ENCODE data around the gene LPIN1. TPM values are rescaled to one million over a fixed set of nuclear protein-coding genes. Genes with fewer than 3 reads are reported as not detected.

Gene LPIN1
- total RNA-seq, 1 donor from 2014 or later = 23.4 TPM

- H3K4me3 Mint-ChIP-seq (ENCODE audit: unreplicated experiment) = no peak overlapping the region
- Histone ChIP-seq H3K36me3 (ENCODE audit: insufficient read depth, low read length) (no peaks in the 10 kb centered on the region), H3K9me3 (ENCODE audit: insufficient read depth, low read depth, low read length) (no peaks in the 10 kb centered on the region), H3K4me3 (ENCODE audit: insufficient read depth, low read depth, low read length) (no peak overlapping the region), H2AFZ (ENCODE audit: low read depth, low read length) (no peak overlapping the region), H3K79me2 (ENCODE audit: insufficient read depth, low read length) (no peaks in the 10 kb centered on the region), H3K4me1 (ENCODE audit: insufficient read depth, low read length) (peaks cover 20% of the 10 kb centered on the region), H4K20me1 (ENCODE audit: insufficient read depth, low read length) (no peaks in the 10 kb centered on the region), H3K27ac (ENCODE audit: low read depth, low read length) (no peak overlapping the region), H3K9ac (ENCODE audit: low read length) (no peak overlapping the region), H3K4me2 (ENCODE audit: low read length) (no peak overlapping the region), H3K27me3 (ENCODE audit: insufficient read depth, low read length) (no peaks in the 10 kb centered on the region)
- no peaks in the 10 kb centered on the region for H3K36me3 Mint-ChIP-seq (ENCODE audit: low read depth, unreplicated experiment)
- no peak for DNase-seq (ENCODE audit: low read depth)
- peaks cover 12% of the 10 kb centered on the region for H3K27me3 Mint-ChIP-seq (ENCODE audit: low read depth, unreplicated experiment)
- H3K27ac Mint-ChIP-seq (ENCODE audit: unreplicated experiment) = no peak overlapping the region
- FAIRE-seq = no peak
- peaks cover 29% of the 10 kb centered on the region for H3K4me1 Mint-ChIP-seq (ENCODE audit: low read depth, unreplicated experiment)
- no peak for TF ChIP-seq EZH2 (IDR thresholded peaks at IDR 0.05; ENCODE audit: insufficient read depth, low read length)
- TF ChIP-seq, protein P1, sequence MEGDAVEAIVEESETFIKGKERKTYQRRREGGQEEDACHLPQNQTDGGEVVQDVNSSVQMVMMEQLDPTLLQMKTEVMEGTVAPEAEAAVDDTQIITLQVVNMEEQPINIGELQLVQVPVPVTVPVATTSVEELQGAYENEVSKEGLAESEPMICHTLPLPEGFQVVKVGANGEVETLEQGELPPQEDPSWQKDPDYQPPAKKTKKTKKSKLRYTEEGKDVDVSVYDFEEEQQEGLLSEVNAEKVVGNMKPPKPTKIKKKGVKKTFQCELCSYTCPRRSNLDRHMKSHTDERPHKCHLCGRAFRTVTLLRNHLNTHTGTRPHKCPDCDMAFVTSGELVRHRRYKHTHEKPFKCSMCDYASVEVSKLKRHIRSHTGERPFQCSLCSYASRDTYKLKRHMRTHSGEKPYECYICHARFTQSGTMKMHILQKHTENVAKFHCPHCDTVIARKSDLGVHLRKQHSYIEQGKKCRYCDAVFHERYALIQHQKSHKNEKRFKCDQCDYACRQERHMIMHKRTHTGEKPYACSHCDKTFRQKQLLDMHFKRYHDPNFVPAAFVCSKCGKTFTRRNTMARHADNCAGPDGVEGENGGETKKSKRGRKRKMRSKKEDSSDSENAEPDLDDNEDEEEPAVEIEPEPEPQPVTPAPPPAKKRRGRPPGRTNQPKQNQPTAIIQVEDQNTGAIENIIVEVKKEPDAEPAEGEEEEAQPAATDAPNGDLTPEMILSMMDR (IDR thresholded peaks at IDR 0.05; ENCODE audit: insufficient read depth, low read depth, low read length) = peak; percentile 11
- peaks cover 10% of the 10 kb centered on the region for H3K9me3 Mint-ChIP-seq (ENCODE audit: unreplicated experiment)
Observed at GRCh38 chr2:11835403-11835802, 89.0 kb downstream of the LPIN1 start.

DNA sequence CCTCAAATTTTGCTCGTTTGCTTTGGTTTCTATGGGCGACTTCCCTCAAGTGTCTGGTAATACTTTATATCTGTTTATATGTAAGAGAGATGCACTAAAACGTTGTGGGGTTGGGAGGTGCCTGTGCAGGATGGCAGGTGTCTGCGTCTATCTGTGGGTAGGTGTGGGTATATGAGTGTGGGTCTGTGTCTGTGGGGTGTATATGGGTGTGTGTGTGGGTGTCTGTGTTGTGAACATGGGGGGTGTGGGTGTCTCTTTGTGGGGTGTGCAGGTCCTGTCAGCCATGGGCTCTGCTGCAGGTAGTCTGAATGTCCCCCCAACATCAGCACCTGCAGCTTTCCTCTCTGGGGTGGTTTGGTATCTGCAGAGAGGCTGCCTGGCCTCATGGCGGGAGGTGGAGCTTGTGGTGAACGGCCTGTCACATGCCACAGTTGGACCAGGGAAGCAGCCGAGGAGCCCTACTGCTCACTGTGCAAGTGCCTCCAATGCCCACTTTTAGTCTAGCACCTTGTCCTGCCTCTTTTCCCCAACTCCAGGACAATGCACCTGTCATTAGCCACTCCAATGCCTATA, 90.3 kb downstream of the LPIN1 start:
- no peaks in the 10 kb centered on the region for H3K36me3 Mint-ChIP-seq (ENCODE audit: low read depth, unreplicated experiment)

More for the DNA sequence above, 90.3 kb downstream of the LPIN1 start:
- H3K27me3 ChIP-seq (ENCODE audit: insufficient read depth, low read length) = no peaks in the 10 kb centered on the region
- FAIRE-seq (no peak), DNase-seq (ENCODE audit: low read depth) (no peak)
- no peak overlapping the region for H2AFZ ChIP-seq (ENCODE audit: low read depth, low read length)
- no peak overlapping the region for H3K27ac ChIP-seq (ENCODE audit: low read depth, low read length)
- peaks cover 13% of the 10 kb centered on the region for H3K4me1 ChIP-seq (ENCODE audit: insufficient read depth, low read length)
- Mint-ChIP-seq H3K27me3 (ENCODE audit: low read depth, unreplicated experiment) (peaks cover 11% of the 10 kb centered on the region), H3K9me3 (ENCODE audit: unreplicated experiment) (peaks cover 10% of the 10 kb centered on the region), H3K4me1 (ENCODE audit: low read depth, unreplicated experiment) (peaks cover 22% of the 10 kb centered on the region), H3K4me3 (ENCODE audit: unreplicated experiment) (no peak overlapping the region), H3K27ac (ENCODE audit: unreplicated experiment) (no peak overlapping the region)
- no peaks in the 10 kb centered on the region for H3K9me3 ChIP-seq (ENCODE audit: insufficient read depth, low read depth, low read length)
- no peaks in the 10 kb centered on the region for H4K20me1 ChIP-seq (ENCODE audit: insufficient read depth, low read length)
- H3K36me3 ChIP-seq (ENCODE audit: insufficient read depth, low read length) = no peaks in the 10 kb centered on the region
- no peaks in the 10 kb centered on the region for H3K79me2 ChIP-seq (ENCODE audit: insufficient read depth, low read length)
- TF ChIP-seq, protein P1 (IDR thresholded peaks at IDR 0.05; ENCODE audit: insufficient read depth, low read depth, low read length) = no peak
- H3K4me2 ChIP-seq (ENCODE audit: low read length) = no peak overlapping the region
- H3K4me3 ChIP-seq (ENCODE audit: insufficient read depth, low read depth, low read length) = no peak overlapping the region
- no peak overlapping the region for H3K9ac ChIP-seq (ENCODE audit: low read length)
